Hippocampal formation (tissue), 2 donors: ENCODE data around the gene GPC6.

Experiments used
- DNase-seq, 2 donors: peaks; one replicate each; lab custom pipeline; 2025; lab: John Stamatoyannopoulos, UW

The GPC6 gene

DNA sequence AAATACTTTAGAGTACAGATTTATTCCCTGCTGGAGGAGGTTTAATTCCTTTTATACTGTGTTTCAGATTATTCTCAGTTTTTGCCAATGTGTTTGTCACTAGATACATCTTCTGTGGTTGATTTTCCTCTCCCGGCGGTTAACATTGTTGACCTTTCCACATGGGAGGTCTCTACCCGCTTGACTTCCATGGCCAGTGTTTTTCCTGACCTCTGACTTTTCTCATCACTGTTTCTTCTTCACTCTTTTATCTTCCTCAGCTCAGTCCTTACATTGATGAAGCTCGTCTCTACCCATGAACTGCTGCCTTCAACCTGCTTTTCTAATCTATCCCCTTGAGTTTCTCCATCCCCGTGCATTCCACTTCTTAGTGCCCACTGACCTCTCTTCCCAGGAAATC lies 517.4 kb downstream of the GPC6 start:
- no peak for DNase-seq

DNA sequence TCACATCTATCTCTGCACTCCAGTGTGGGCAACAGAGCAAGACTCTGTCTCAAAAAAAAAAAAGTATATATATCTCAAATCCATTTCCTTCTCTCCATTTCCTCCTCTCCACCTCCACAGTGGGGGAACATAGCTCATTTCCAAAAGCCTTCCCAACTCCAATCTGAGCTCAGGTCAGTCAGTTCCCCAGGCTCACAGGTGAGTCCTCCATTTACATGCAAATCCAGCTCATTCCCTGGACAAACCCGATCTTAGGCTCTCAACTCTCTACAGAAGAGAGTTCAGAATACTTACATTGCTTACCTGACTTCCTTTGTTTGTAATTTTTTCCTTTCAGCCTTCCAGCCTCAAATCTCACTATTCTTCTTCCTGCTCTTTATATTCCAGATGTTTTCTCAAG lies 518.3 kb downstream of the GPC6 start:
- DNase-seq, result no peak

DNA sequence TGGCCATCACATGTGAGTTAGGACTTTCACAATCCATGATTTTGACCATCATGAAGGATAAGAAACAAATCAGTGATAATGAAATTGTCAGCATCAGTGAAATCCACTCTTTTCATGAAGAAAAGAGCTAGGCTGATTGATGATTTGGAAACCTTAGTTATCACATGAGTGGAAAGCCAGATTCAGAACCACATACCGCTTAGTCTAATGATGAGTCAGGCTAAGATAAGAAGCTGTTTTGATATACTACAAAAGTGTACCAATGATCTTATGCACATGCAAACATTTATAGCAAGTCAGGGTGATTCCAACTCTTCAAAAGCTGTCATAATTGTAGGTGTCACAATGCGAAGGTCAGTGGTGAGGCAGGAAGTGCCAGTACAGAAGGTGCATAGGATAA lies 519.3 kb downstream of the GPC6 start:
- DNase-seq, result no peak

DNA sequence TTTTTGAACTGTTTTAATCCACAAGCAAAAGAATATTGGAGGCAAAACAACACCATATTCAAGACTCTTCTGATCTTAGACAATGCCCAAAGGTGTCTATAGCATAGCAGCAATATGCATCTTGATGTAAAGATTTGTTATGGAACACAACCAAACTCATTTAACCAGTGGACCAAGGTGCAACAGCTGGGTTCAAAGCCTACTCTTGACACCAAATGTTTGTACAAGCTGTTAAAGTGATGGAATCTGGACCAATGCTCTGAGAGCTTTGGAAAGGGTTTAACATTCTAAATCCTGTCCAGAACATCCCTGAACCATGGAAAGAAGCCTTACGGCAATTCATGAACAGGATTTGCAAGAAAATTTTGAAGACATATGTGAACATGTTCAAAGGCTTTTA lies 520.0 kb downstream of the GPC6 start:
- no peak for DNase-seq

GRCh38 chr13:93750676-93751075 lies 524.1 kb downstream of the GPC6 start:
- DNase-seq, result no peak

DNA sequence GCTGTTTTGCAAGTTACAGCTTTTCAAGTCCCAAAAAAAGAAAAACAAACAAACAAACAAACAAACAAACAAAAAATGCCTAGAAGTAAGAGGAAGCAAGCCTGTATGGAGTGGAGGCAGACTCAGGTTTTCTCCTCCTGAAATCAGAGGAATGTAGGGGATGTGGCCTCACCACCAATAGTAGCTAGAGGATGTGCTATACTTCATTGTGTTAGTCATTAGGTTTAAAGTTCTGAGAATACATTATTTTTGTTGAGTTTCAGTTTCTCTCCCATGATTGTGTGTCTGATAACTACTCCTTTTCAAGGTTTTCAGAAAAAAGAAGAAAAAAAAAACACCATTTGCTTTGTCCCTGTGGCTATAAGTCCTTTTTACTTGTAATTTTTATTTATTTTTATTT lies 524.5 kb downstream of the GPC6 start:
- DNase-seq, result no peak

DNA sequence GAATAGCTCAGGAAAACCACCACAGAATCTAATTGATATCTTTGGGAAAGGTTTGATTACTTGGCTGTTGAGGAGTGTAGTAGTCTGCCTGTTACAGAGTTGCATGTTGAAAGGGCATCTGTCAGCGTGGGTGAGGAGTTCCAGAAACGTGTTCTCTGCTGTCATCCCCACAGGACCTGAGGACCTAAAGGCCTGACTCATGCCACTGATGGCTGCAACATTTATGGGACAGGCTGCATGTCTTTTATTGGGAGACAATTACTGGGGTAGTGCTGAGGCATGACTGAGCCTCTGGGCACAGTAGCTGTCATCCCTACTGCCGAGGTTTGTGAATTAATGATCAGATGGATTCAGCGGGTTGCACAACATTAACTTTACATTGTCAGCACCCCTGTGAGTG lies 525.9 kb downstream of the GPC6 start:
- DNase-seq, result no peak

GRCh38 chr13:93753639-93754038 lies 527.0 kb downstream of the GPC6 start:
- DNase-seq, result no peak

DNA sequence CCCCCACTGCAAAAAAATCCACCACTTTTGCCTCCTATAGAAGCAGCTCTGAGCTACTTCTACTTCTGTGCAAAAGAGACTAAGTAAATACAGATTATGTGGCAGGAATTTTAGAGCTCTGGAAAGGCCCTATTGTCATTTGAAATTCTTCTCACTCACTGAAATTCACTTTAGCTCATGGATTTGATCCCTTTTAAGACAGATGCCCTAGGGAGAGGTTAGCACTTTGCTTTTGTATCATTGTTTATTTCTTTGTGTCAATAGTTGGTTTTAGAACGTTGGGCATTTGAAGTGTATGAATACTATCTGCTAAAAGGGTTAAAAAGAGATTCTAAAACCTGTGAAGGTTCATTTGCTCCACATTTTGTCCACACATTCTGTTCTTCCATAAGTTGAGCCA lies 528.7 kb downstream of the GPC6 start:
- DNase-seq, result no peak

DNA sequence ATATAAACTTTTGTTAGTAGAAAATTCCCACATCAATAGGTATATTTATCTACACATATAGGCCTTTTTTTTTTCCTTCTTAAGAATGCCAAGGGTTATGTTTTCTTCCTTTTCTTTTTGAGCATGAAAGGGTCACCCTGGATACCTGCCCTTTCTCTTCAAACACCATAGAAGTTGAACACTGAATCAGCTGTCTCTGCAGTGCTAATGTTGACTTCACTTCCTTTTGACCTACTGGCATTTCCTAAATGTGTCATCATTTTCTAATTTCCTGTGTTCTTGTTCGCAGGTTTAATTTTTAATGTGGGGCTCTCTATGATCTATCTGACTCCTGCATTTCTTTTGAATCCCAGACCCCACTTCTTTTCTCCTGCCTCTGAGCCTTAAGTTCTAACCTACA lies 532.0 kb downstream of the GPC6 start:
- DNase-seq, result no peak

DNA sequence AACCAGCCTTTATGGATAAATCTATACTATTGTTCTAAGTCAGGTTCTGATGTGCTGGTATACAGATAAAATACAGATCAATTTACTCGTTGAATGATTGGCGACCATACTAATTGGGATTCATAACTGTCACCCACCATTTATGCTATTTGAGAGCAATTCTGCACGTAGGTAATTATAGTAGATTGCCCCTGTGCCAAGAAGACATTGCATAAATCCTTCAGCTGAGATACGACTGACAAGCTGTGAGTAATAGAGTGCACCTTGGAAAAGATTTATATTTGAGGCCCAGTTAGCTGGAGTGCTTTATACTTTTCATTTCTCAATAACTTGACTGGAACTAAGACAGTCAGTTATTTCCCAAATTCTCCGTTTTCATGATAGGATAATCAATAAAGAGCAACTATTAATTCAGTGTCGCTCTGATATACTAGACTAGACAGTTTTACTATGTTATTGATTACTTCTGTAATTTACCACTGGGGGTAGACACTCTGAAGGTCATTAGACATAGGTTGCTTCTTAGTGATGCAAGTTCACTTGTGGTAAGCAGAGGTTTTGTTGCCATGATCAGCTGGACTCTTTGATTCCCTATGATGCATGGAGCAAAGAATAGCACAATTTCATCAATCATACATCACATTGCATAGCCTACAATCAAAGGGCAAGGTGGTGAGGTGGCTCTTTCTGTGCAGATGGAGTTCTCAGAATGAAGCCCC lies 536.3 kb downstream of the GPC6 start:
- DNase-seq, result no peak

DNA sequence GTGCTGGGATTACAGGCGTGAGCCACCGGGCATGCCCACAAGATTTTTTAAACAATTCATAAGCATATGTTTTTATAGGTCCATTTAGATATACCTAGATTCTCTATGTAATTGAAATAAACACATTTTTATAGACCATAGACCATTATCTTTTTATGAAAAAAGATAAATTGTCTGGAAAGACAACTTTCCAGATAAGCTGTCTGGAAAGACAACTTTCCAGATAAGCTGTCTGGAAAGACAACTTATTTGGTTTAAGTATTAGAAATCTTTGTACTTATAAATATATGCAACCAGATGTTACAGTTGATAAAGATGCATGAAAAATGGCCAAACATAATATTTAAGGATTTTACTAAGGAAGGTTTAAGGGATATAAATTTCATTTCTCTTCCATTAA lies 538.5 kb downstream of the GPC6 start:
- no peak for DNase-seq

GRCh38 chr13:93765811-93766210 lies 539.2 kb downstream of the GPC6 start:
- DNase-seq, result no peak

GRCh38 chr13:93766719-93767118 lies 540.1 kb downstream of the GPC6 start:
- DNase-seq, result no peak

- DNase-seq, result no peak
Measured at GRCh38 chr13:93767180-93767916, 540.7 kb downstream of the GPC6 start.

GRCh38 chr13:93767917-93768409 lies 541.4 kb downstream of the GPC6 start:
- DNase-seq, result no peak

GRCh38 chr13:93769101-93769500 lies 542.5 kb downstream of the GPC6 start:
- no peak for DNase-seq

DNA sequence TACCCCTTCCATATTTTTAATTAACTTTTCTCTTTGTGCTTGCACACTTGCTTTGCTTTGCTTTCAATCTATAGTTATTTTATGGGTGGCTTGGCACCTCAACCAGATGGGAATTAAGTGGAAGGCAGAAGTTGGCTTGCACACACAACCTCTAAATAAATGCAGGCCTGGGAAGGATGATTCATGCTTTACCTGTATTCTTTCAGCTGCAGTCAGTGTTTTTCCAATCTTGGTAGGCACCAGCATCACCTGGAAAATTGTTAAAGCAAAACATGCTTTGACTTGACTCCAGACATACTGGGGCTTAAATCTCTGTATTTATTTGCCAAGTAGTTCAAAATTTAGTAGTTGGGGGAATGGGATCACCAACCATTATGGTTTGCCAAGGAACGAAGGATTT lies 543.0 kb downstream of the GPC6 start:
- no peak for DNase-seq

- DNase-seq, result no peak
Measured at GRCh38 chr13:93771227-93771626, 544.6 kb downstream of the GPC6 start.

- no peak for DNase-seq
Measured at GRCh38 chr13:93771782-93772181, 545.2 kb downstream of the GPC6 start.

DNA sequence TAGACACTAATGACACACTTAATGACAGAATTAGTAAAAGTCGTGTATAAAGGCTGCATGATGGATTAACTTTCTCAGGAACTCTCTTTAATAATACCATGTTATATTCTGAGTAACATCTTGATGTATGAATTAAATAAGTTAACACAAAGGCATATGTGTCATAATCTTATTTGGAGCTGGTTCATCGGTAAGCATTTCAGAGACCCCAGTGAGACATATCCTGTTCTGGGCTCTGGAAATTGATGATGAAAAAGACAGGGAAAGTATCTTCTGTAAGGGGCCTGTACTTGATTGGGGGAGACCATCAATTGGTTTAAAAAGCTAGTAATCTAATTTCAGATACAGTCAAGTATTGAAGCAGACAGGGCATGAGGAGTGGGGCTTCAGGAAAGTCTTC lies 547.9 kb downstream of the GPC6 start:
- DNase-seq, result no peak

GRCh38 chr13:93775027-93775426 lies 548.4 kb downstream of the GPC6 start:
- no peak for DNase-seq

DNA sequence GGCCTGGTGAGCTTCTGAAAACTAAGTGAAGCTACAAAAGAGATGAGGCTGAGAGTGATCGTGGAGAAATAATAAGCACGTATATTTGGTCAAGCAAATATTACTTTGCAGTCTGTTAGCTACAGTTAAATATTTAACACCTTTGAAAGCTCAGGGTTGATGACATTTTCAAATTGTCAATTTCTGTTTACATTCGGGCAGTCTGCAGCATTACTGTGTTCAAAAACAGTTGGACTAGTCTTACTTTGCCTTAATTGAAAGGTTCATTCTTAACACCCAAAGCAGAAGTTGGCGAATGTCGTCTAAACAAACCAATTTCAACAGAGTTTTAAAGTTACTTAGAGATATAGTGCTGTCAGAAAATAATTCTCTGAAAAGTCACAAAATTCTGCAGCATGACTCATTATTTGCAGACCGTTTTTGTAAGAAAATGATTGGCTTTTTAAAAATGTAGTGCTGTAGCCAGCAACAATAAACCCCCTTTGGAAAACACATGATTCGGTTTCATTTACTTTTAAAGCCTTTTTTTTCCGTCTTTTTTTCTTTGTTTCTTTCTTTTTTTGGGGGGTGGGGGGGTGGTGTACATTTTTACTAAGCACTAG lies 549.0 kb downstream of the GPC6 start:
- no peak for DNase-seq
